IgD-negative memory B cell (primary cell): Measurements from ENCODE around the gene MBD4. TPM values are rescaled to one million over a fixed set of nuclear protein-coding genes. Genes with fewer than 3 reads are reported as not detected.
"Not testable (repeated sequence)": the region's sequence is repeated elsewhere in the genome, so short reads cannot be mapped to it uniquely, and the experiment has no call there.

Source experiments
- H3K27ac Mint-ChIP-seq, 3 donors: one replicate each; pipeline ENCODE4 v1.8.0; 2020 to 2022; ENCODE audit warnings: mild to moderate bottlenecking in 3 of 3, mixed read lengths in 3 of 3, moderate library complexity in 1 of 3
- H3K27me3 Mint-ChIP-seq: one replicate; pipeline ENCODE4 v1.8.0; 2021; ENCODE audit warnings: mixed read lengths
- H3K36me3 Mint-ChIP-seq: one replicate; pipeline ENCODE4 v1.8.0; 2020; ENCODE audit warnings: mild to moderate bottlenecking, mixed read lengths
- H3K4me1 Mint-ChIP-seq, 3 donors: one replicate each; pipeline ENCODE4 v1.8.0; 2020 to 2022; ENCODE audit warnings: mixed read lengths in 3 of 3, mild to moderate bottlenecking in 1 of 3
- H3K4me3 Mint-ChIP-seq, 4 donors: one replicate each; pipeline ENCODE4 v1.8.0; 2020 to 2022; ENCODE audit warnings: mild to moderate bottlenecking in 4 of 4, mixed read lengths in 4 of 4, moderate library complexity in 3 of 4
- H3K9me3 Mint-ChIP-seq, 3 donors: one replicate each; pipeline ENCODE4 v1.8.0; 2020 to 2021; ENCODE audit warnings: mixed read lengths in 3 of 3, mild to moderate bottlenecking in 1 of 3
- polyA plus RNA-seq: library from polyadenylated mRNA; unstranded; fragments of 300-500 nt; fragmentation: Illumina TruSeq; gene quantifications from one replicate; pipeline ENCODE4 v1.2.3, GENCODE V29; 2021

The MBD4 gene
- polyA plus RNA-seq, 1 donor from 2014 or later: 123 TPM

DNA sequence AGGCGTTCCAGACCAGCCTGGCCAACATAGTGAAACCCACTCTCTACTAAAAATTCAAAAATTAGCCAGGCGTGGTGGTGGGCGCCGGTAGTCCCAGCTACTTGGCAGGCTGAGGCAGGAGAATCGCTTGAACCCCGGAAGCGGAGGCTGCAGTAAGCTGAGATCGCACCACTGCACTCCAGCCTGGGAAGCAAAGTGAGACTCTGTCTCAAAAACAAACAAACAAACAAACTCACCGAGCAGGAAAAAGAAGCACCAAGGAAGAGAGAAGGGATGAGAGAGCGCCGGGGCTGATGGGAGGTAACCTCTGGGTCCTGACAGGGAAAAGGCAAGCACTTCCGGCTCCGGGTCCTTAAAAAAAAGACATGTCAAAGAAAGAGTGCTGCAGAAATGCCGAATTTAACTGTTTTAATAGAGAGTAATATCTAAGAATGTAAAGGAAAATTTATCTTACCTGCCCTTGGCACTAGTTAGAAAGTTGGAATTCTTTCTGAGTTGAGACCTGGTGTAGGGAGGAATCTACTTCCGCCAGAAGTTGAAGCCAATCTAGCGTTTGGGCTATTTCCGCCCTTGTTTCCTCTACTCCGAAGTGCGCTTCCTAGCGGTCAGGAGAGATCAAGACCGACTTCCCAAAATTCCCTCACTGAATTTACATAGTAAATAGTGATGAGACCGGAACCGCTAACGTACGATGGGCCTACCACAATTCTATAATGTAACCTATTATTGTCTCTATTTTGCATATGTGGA is 40.4 kb downstream of the MBD4 start:
- Mint-ChIP-seq H3K4me1 (peaks cover 23 to 32% (median 30%) of the 10 kb centered on the region in 3 donors), H3K9me3 (no peaks in the 10 kb centered on the region), H3K27me3 (no peaks in the 10 kb centered on the region), H3K27ac (peak overlapping the region; percentile 89 to 99 (median 97)), H3K36me3 (peaks cover 3% of the 10 kb centered on the region), H3K4me3 (peak overlapping the region; percentile 91 to 99 (median 94))

DNA sequence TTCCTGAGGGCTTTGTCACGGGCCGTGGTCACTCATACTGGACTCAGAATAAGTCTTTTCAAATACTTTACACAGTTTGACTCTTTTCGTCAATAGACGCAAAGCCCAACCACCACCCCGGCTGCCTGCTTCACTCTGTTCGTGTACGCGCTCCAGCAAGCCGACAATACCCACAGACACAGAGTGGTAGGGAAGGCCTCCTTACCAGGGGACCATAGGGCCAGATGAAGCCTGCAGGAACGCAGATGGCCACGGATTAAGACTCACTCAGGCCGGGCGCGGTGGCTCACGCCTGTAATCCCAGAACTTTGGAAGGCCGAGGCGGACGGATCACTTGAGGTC is 41.0 kb downstream of the MBD4 start:
- peaks cover 23 to 32% (median 30%) of the 10 kb centered on the region in 3 donors for H3K4me1 Mint-ChIP-seq
- peak overlapping the region; percentile 89 to 99 (median 97) for H3K27ac Mint-ChIP-seq
- peak overlapping the region; percentile 91 to 99 (median 94) for H3K4me3 Mint-ChIP-seq
- peaks cover 3% of the 10 kb centered on the region for H3K36me3 Mint-ChIP-seq
- H3K27me3 Mint-ChIP-seq: no peaks in the 10 kb centered on the region
- no peaks in the 10 kb centered on the region for H3K9me3 Mint-ChIP-seq

GRCh38 chr3:129393760-129394564 is 45.8 kb downstream of the MBD4 start:
- H3K9me3 Mint-ChIP-seq, H3K4me3 Mint-ChIP-seq, H3K27ac Mint-ChIP-seq, H3K36me3 Mint-ChIP-seq, H3K27me3 Mint-ChIP-seq: not testable (repeated sequence)
- H3K4me1 Mint-ChIP-seq: peaks cover 18 to 25% (median 18%) of the 10 kb centered on the region in 3 donors

- peaks cover 4% of the 10 kb centered on the region for H3K36me3 Mint-ChIP-seq
- H3K4me1 Mint-ChIP-seq: peaks cover 12 to 20% (median 13%) of the 10 kb centered on the region in 3 donors
- no peaks in the 10 kb centered on the region for H3K9me3 Mint-ChIP-seq
- no peak overlapping the region for H3K4me3 Mint-ChIP-seq
- no peak overlapping the region for H3K27ac Mint-ChIP-seq
- no peaks in the 10 kb centered on the region for H3K27me3 Mint-ChIP-seq
Measured at GRCh38 chr3:129393271-129393670, 46.5 kb downstream of the MBD4 start.

DNA sequence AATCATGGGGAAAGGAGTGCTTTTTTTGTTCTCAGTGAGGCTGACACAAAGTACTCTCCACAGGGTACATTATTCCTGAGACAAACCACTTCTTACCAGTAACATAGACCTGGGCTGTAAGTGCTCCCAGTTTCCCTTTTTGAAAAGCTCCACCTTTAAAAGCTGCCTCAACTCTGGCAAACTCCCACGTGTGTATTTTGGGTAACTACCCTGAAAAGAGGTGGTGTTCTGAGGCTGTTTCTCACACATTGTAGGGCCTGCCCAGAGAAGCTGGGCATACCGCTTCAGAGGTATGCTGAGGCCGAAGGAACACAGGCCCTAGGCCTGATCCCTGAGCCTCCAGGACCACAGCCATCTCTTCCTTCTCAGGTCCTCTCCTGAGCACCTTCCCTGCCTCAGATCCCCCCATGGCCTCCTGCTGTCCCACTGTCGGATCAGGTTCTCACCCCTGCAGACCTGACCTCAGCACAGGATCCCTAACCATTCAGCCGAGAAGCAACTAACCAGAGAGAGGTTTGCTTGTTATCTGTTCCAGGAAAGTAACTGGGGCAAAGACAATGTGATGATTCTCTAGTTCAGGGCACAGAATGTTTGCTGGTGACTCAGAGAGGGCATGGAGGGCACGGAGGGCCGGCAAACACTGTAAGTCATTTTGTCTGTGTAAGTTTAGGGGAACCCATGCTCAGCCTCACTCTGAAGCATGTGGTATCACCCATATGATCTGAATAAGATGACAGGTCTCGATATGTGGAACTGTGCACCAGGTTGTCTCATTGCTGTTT is 47.5 kb downstream of the MBD4 start:
- H3K36me3 Mint-ChIP-seq, H3K27me3 Mint-ChIP-seq, H3K9me3 Mint-ChIP-seq, H3K27ac Mint-ChIP-seq: not testable (repeated sequence)
- Mint-ChIP-seq H3K4me1 (peaks cover 5 to 12% (median 8%) of the 10 kb centered on the region in 3 donors), H3K4me3 (peak overlapping the region in 1 of 4 donors; percentile 26)

DNA sequence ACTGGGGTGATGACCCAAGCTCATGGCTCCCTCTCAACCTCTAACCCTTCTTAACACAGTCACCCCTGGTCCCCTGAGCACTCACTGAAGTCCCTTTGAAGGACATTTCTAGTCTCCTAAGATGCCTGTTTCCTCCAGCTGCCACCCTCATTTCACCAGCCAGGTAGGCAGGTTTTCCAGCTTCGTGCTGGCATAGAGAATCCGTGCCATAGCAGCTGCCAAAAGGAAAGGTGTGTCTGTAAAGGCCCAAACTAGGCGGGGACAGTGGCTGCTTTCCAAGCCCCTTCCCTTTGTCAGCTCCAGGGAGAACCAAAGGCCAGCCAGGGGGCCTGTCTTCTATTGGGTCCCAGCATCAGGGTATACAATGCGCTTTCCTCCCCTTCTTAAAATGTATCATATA is 48.2 kb downstream of the MBD4 start:
- H3K27ac Mint-ChIP-seq, H3K4me3 Mint-ChIP-seq, H3K36me3 Mint-ChIP-seq, H3K4me1 Mint-ChIP-seq, H3K27me3 Mint-ChIP-seq, H3K9me3 Mint-ChIP-seq: not testable (repeated sequence)

GRCh38 chr3:129389572-129389937 is 50.2 kb downstream of the MBD4 start:
- no peaks in the 10 kb centered on the region for H3K27me3 Mint-ChIP-seq
- peaks cover 8% of the 10 kb centered on the region for H3K36me3 Mint-ChIP-seq
- no peak overlapping the region for H3K4me3 Mint-ChIP-seq
- H3K27ac Mint-ChIP-seq: no peak overlapping the region
- H3K9me3 Mint-ChIP-seq: no peaks in the 10 kb centered on the region
- peaks cover 0 to 5% (median 2%) of the 10 kb centered on the region in 3 donors for H3K4me1 Mint-ChIP-seq

DNA sequence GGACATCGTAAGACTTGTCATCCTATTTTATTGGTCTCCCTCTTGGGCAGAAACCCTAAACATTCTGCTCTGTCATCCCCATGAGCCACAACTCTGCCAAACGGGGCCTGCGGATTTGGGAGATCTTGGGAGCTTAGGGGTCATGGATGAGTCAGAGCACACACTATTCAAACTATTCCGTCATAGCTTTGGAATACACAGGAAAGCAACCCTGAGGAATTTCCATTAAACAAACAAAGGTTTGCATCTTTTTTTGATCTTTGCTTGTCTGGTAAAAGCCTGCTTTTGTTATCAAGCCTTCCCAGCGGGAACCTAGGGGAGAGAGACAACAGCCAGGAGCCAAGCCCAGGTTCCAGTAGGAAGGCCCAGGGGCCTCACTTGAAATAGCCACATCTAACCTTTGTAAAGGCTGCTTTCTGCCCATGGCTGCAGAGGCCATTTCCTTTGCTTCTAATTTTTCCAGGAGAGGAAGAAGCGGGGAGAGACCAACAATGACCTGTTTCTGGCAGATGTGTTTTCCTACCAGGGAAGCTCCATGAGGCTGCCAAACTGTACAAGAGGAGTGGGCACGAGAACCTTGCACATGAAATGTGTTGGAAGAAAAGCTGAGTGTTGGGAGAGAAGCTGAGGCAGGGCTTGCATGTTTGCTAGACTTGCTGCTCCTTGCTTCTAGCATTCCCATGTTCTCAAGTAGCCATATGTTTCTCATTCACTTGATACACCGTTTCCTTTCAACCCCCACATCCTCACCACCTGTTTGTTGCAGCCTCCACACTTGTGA is 50.8 kb downstream of the MBD4 start:
- not testable (repeated sequence) for H3K27me3 Mint-ChIP-seq, H3K4me1 Mint-ChIP-seq, H3K27ac Mint-ChIP-seq, H3K4me3 Mint-ChIP-seq, H3K36me3 Mint-ChIP-seq, H3K9me3 Mint-ChIP-seq

- Mint-ChIP-seq H3K9me3 (no peaks in the 10 kb centered on the region), H3K4me3 (no peak overlapping the region), H3K27me3 (no peaks in the 10 kb centered on the region), H3K27ac (peak overlapping the region in 1 of 3 donors; percentile 1), H3K36me3 (peaks cover 6% of the 10 kb centered on the region), H3K4me1 (peaks cover 0 to 5% (median 0%) of the 10 kb centered on the region in 3 donors)
Measured at GRCh38 chr3:129387487-129387886, 52.3 kb downstream of the MBD4 start.

DNA sequence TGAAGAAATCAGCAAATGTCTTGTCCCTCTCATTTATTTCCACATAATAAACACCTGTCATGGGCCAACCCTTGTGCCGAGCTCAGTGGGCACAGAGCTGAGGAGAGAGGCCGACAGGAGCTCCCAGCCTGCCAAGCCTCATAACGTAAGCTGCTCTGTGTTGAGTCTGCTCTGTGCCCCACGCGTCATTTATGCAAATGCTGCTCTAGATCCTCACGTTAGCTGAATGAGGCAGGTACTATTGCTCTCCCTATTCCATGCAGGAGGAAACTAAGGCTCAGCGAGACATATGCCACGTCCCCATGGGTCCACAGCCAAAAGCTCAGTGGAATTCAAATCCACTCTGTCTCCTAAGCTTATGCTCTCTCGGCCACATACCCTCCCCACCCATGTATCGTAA is 52.8 kb downstream of the MBD4 start:
- Mint-ChIP-seq H3K27ac (peak overlapping the region in 1 of 3 donors; percentile 1), H3K27me3 (no peaks in the 10 kb centered on the region), H3K9me3 (no peaks in the 10 kb centered on the region), H3K4me1 (peaks cover 0 to 5% (median 0%) of the 10 kb centered on the region in 3 donors), H3K4me3 (no peak overlapping the region), H3K36me3 (peaks cover 4% of the 10 kb centered on the region)

DNA sequence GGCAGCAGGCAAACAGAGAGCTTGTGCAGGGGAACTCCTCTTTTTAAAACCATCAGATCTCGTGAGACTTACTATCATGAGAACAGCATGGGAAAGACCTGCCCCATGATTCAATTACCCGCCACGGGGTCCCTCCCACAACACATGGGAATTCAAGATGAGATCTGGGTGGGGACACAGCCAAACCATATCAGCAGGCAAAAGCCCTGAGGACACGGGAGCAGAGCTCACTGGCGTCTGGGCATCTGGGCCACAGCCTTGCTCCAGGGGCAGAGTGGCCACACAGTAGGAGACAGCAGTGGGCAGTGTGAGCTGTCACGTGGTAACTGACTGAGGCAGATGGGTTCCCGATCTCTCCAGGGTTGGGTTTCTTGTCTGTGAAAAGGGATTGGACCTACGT is 54.2 kb downstream of the MBD4 start:
- H3K36me3 Mint-ChIP-seq, H3K4me1 Mint-ChIP-seq, H3K27me3 Mint-ChIP-seq, H3K4me3 Mint-ChIP-seq, H3K9me3 Mint-ChIP-seq: not testable (repeated sequence)
- peak overlapping the region in 1 of 3 donors; percentile 80 for H3K27ac Mint-ChIP-seq

- H3K27ac Mint-ChIP-seq: peak overlapping the region in 1 of 3 donors; percentile 91
- peak overlapping the region in 1 of 4 donors; percentile 84 for H3K4me3 Mint-ChIP-seq
- no peaks in the 10 kb centered on the region for H3K9me3 Mint-ChIP-seq
- peaks cover 4% of the 10 kb centered on the region for H3K36me3 Mint-ChIP-seq
- H3K27me3 Mint-ChIP-seq: no peaks in the 10 kb centered on the region
- H3K4me1 Mint-ChIP-seq: peaks cover 0 to 5% (median 0%) of the 10 kb centered on the region in 3 donors
Measured at GRCh38 chr3:129384594-129385323, 55.0 kb downstream of the MBD4 start.

DNA sequence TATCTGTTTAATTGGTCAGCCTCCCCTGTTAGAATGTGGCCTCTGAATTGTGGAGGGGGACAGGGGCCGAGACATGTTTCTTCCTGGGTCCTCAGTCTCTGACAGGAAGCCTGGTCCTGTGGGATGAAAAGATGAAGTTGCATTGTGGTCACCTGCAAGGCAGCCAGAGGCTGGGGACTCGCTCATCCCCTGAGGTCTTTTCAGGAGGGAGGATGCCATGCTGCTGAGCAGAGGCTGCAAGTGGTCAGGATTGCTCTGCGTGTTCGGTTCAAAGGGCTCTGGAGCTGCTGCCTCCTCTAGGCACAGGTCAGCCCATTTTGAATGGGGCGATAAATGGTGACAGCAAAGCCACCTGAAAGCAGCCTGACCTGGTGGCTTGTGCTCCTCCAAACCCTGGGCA is 55.6 kb downstream of the MBD4 start:
- H3K27ac Mint-ChIP-seq, H3K4me3 Mint-ChIP-seq, H3K27me3 Mint-ChIP-seq, H3K36me3 Mint-ChIP-seq, H3K4me1 Mint-ChIP-seq, H3K9me3 Mint-ChIP-seq: not testable (repeated sequence)

- Mint-ChIP-seq H3K4me1 (peaks cover 0 to 5% (median 0%) of the 10 kb centered on the region in 3 donors), H3K4me3 (no peak overlapping the region), H3K36me3 (peaks cover 4% of the 10 kb centered on the region), H3K27ac (no peak overlapping the region), H3K27me3 (no peaks in the 10 kb centered on the region), H3K9me3 (no peaks in the 10 kb centered on the region)
Measured at GRCh38 chr3:129383292-129383860, 56.4 kb downstream of the MBD4 start.
